HG02571 (cell line): Measurements from ENCODE around the gene EIF1AY.
"Not testable (repeated sequence)": the region's sequence is repeated elsewhere in the genome, so short reads cannot be mapped to it uniquely, and the experiment has no call there.

ENCODE experiments used
- ATAC-seq: cut with Tn5 transposase; IDR thresholded peaks from one replicate; pipeline ENCODE4 v1.9.1; 2021; ENCODE audit warnings: mild to moderate bottlenecking, moderate library complexity; ENCODE audit not compliant: unreplicated experiment

Gene EIF1AY

DNA sequence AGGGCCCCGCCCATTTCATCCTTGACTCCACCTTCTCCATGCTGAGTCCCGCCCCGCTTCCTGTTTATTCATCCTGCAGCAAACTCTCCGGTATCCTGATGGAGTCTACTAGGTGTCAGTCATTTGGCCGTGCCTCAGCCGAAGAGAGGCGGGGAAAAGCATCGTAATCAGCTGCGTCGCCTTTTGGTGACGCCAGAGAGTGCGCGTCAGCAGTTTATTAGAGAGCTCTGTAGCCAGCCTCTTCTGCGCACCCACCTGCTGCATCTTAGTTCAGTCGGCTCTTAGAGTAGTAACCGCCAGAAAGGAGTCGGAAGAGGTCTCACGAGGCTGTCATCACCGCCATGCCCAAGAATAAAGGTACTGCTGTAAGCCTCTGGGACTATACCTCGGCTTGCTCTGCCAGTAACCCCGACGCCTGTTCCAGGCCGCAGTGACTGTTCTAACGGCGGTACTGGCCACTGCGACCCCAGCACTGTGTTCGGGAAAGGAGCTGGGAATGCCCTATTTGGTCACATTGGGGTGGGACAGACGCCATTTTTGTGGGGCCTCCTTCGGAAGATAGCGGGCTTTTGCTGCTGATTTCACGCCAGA is at the start of gene EIF1AY:
TSS of gene EIF1AY (plus strand) at position 246 of the 591 bp plus-strand sequence. CDS start at position 342, 96 bp downstream.
- no peak for ATAC-seq

GRCh38 chrY:20528435-20528834 is 47.1 kb upstream of the EIF1AY start:
- no peak for ATAC-seq

DNA sequence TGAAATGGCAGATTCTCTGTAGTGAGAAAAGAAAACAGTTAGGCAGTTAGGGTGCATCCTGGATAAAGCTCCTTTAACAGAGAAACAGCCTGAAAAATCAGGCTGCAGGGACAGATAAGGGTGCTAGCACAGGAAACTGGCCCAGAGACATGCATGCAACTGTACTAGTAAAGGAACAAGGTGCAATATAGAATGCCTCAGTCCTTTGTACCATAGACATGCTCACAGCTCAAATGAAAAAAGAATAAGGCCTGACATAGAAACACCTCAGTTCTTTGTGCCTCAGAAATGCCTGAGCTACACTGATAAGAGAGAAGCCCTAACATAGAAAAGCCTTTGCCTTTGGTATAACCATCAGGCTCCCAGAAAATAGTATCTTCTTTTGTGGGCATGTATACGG is 37.4 kb upstream of the EIF1AY start:
- ATAC-seq = no peak

DNA sequence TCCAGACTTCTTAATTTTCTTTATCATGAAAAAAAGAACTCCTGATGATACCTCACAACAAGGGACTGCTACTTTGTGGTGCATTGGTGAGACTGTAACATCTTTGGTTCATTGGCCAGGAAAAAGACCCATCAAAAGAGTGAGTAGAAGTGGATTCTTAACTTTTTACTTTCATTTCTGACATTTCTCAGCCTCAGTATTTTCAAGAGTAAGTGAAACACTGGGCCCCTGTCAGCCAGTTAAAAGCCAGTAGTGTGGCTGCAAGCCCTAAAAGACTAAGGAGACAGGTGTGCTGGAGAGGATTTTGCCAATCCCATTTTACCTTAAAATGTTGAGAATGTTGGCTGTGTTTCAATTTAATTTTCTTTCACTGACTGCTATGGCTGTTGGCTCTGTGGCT is 36.6 kb upstream of the EIF1AY start:
- ATAC-seq = no peak

DNA sequence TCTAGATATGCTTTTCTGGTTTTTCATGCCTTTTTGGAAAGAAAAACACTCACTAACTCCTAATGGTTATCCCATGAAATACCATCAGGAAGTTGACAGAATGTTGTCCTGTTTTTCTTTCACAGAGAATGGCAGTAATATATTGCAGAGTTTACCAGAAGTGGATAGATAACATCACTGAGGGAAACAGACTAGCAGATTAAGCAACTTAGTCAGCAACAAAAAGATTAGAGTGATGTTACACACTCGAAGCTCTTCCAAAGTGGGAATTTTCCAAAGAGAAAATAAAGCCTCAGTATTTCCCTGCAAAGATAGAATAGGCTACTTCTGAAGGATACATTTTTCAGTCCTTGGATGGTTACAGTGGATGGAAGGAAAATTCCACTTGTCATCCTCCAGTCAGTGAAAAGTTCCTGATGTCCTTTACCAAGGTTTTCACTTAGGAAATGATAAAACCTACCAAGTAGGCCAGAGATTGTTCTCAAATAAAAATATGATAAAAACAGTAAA is 31.1 kb upstream of the EIF1AY start:
- ATAC-seq = no peak

DNA sequence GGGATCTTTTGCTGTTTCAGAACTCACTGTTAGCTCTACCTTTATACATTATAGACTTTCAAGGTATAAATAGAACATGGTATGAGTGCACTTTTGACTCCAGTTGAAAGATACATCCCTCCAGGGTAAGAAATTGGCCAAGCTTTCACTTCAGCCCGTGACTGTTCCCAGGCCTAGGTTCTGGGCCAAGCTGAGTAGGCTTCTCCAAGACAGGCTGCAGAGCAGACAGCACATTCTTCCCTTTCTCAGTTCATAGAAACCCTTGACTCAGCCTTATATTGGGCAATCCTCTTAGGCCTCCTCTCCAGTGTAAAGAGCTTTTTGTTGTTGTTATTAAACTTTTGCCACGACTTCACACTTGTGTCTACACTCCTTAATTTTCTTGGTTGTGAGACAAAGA is 29.5 kb upstream of the EIF1AY start:
- no peak for ATAC-seq

GRCh38 chrY:20549289-20549688 is 26.3 kb upstream of the EIF1AY start:
- no peak for ATAC-seq

DNA sequence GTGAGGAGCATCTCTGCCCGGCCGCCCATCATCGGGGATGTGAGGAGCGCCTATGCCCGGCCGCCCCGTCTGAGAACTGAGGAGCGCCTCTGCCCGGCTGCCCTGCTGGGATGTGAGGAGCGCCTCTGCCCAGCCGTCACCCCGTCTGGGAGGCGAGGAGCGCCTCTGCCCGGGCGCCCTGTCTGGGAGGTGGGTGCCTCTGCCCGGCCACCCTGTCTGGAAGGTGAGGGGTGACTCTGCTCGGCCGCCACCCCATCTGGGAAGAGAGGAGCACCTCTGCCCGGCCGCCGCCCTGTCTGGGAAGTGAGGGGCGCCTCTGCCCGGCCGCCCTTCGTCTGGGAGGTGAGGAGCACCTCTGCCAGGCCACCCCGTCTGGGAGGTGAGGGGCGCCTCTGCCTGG is 23.7 kb upstream of the EIF1AY start:
- ATAC-seq = no peak

GRCh38 chrY:20552764-20553323 is 22.7 kb upstream of the EIF1AY start:
- not testable (repeated sequence) for ATAC-seq

DNA sequence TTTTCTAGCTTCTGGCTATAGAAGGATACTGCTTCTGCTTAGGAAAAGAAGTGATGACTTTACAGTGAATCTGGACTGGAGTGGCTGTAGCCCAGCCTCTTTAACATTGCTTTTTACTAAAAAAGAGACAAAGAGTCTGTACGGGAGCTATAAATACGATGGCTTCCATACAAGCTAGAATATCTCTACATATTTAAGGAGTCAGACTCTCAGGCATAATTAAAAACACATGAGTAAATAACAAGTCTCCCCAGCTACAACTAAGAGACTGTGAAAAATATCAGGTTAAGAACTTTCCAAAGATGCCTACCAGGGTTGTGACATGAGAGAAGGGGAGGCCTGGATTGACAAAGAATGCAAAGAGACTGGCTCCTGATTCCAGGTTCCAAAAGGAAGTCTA is 19.8 kb upstream of the EIF1AY start:
- ATAC-seq = no peak

- no peak for ATAC-seq
Observed at GRCh38 chrY:20558677-20559076, 16.9 kb upstream of the EIF1AY start.

DNA sequence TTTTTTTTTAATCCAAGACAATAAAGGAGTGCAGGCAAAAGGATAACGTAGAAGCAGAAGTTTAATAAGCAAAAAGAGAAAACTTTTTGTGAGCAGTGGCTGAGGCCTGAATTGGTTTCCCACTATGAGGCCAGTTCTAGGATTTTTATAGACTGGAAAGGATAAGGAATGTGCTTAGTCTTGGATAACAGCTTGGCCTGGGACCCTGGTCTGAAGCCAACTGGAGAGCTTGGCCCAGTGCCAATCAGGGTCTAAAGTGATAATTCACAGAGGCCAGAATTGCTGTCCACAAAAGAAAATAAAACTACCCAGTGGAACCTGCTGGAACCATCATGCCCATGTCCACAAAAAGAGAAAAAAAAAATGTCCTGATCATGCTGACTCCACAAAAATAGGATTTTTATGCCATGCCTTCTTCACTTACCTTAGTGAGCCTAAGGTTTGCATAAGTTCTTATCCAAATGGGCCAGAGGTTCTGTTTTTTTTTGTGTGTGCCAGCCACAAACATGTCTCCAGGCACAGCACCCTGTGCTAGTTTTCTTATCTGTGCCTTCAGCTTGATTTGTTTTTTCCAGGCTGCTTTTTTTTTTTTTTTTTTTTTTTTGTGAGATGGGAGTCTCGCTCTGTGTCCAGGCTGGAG is 15.6 kb upstream of the EIF1AY start:
- no peak for ATAC-seq

DNA sequence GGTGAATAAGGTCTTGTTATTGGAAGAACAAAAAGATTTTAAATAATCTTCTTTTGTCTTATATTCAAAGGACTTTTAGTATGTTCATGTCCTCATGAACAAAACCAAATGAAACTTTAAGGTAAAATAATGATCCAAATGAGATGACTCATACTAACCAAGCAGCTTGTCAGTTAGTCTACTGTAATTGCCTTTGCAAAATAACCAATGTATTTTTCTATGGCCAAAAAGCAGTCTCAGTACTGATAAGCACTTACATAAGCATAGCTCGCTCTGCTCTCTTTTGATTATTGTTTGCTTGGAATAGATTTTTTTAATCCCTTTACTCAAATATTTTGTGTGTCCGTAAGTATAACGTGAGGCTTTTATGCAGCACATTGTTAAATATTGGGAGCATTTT is 4.3 kb upstream of the EIF1AY start:
- ATAC-seq = no peak

- ATAC-seq = no peak
Observed at GRCh38 chrY:20576506-20576905, 930 bp downstream of the EIF1AY start.

GRCh38 chrY:20578206-20578605 is 2.6 kb downstream of the EIF1AY start:
- ATAC-seq = no peak

DNA sequence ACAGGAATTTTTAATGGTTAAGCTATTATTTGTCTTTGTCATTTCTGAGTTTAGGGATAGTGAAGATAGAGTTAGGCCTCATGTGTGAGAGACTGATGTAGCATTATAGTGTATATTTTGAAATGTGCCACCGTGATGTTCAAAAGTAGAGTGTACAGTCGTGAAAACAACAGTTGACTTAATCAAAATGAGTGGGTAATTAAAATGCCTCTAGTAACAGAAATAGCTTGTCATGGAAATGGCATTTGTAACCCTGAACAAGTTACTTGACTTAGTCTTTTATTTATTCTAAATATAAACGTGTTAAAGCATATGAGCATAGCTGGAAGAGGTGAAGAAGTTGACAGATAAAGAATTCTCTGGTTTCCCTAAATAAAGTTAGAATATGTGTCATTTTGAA is 6.1 kb downstream of the EIF1AY start:
- no peak for ATAC-seq

- no peak for ATAC-seq
Observed at GRCh38 chrY:20586161-20586560, 10.6 kb downstream of the EIF1AY start.
